H9 (cell line): Measurements from ENCODE around the gene NEUROD4. TPM values are rescaled to one million over a fixed set of nuclear protein-coding genes. Genes with fewer than 3 reads are reported as not detected.

ENCODE experiments used
- DNase-seq: peaks from one replicate; pipeline ENCODE4 v3.0.0-alpha.2; 2017
- H2AFZ ChIP-seq: one replicate; pipeline ENCODE4 v1.6.1; 2013; ENCODE audit warnings: mild to moderate bottlenecking, low read length, control low read depth, moderate library complexity
- H2AK5ac ChIP-seq: 2 replicates; pipeline ENCODE4 v1.6.1; 2013; ENCODE audit warnings: low read length, control low read depth, mixed read lengths; ENCODE audit not compliant: insufficient read length
- H2BK120ac ChIP-seq: one replicate; pipeline ENCODE4 v1.6.1; 2013; ENCODE audit warnings: low read depth, mild to moderate bottlenecking, low read length, control low read depth, inconsistent platforms; ENCODE audit not compliant: poor library complexity, severe bottlenecking
- H2BK12ac ChIP-seq: 2 replicates; pipeline ENCODE4 v1.6.1; 2013; ENCODE audit warnings: low read length, control low read depth, mixed read lengths, low read depth; ENCODE audit not compliant: insufficient read length
- H2BK15ac ChIP-seq: 2 replicates; pipeline ENCODE4 v1.6.1; 2013; ENCODE audit warnings: low read depth, low read length, control low read depth
- H2BK20ac ChIP-seq: one replicate; pipeline ENCODE4 v1.6.1; 2013; ENCODE audit warnings: low read depth, mild to moderate bottlenecking, low read length, control low read depth, inconsistent platforms; ENCODE audit not compliant: poor library complexity, severe bottlenecking
- H2BK5ac ChIP-seq: 2 replicates; pipeline ENCODE4 v1.6.1; 2013; ENCODE audit warnings: low read length, control low read depth, mixed read lengths; ENCODE audit not compliant: insufficient read length
- H3K14ac ChIP-seq: 2 replicates; pipeline ENCODE4 v1.6.1; 2013; ENCODE audit warnings: low read length, control low read depth; ENCODE audit not compliant: insufficient read depth
- H3K18ac ChIP-seq: 2 replicates; pipeline ENCODE4 v1.6.1; 2013; ENCODE audit warnings: low read depth, mild to moderate bottlenecking, mixed read lengths, low read length, control low read depth; ENCODE audit not compliant: insufficient read length
- H3K23ac ChIP-seq: 2 replicates; pipeline ENCODE4 v1.6.1; 2013; ENCODE audit warnings: low read length, control low read depth, mixed read lengths, low read depth; ENCODE audit not compliant: insufficient read length
- H3K23me2 ChIP-seq: 2 replicates; pipeline ENCODE4 v1.6.1; 2013; ENCODE audit warnings: low read depth, mild to moderate bottlenecking, mixed read lengths, low read length, control low read depth; ENCODE audit not compliant: insufficient read length, poor library complexity, severe bottlenecking
- H3K27ac ChIP-seq: 2 replicates; pipeline ENCODE4 v1.5.1; 2013; ENCODE audit warnings: low read length, control low read depth, mixed read lengths, low read depth; ENCODE audit not compliant: insufficient read length
- H3K27me3 ChIP-seq: 2 replicates; pipeline ENCODE4 v1.6.1; 2013; ENCODE audit warnings: low read length, control low read depth, inconsistent platforms; ENCODE audit not compliant: insufficient read depth
- H3K4ac ChIP-seq: 2 replicates; pipeline ENCODE4 v1.6.1; 2013; ENCODE audit warnings: low read depth, mild to moderate bottlenecking, control low read depth, inconsistent platforms, low read length, moderate library complexity
- H3K4me1 ChIP-seq: 2 replicates; pipeline ENCODE4 v1.6.1; 2013; ENCODE audit warnings: low read length, control low read depth, inconsistent platforms; ENCODE audit not compliant: insufficient read depth
- H3K4me2 ChIP-seq: 2 replicates; pipeline ENCODE4 v1.6.1; 2013; ENCODE audit warnings: low read length, control low read depth, mixed read lengths; ENCODE audit not compliant: insufficient read length, insufficient read depth
- H3K56ac ChIP-seq: 2 replicates; pipeline ENCODE4 v1.6.1; 2013; ENCODE audit warnings: low read depth, mild to moderate bottlenecking, mixed read lengths, low read length, control low read depth; ENCODE audit not compliant: insufficient read length
- H3K79me1 ChIP-seq: 2 replicates; pipeline ENCODE4 v1.6.1; 2013; ENCODE audit warnings: low read depth, mild to moderate bottlenecking, moderate library complexity, low read length, control low read depth, inconsistent platforms; ENCODE audit not compliant: insufficient read depth, poor library complexity, severe bottlenecking
- H3K79me2 ChIP-seq: 2 replicates; pipeline ENCODE4 v1.6.1; 2013; ENCODE audit warnings: low read length, control low read depth, inconsistent platforms; ENCODE audit not compliant: insufficient read depth
- H3K9ac ChIP-seq: 2 replicates; pipeline ENCODE4 v1.6.1; 2013; ENCODE audit warnings: low read length, control low read depth, mixed read lengths; ENCODE audit not compliant: insufficient read length; ENCODE audit errors: extremely low read depth
- H3K9me3 ChIP-seq: one replicate; pipeline ENCODE4 v1.6.1; 2013; ENCODE audit warnings: low read depth, low read length, inconsistent platforms; ENCODE audit not compliant: control insufficient read depth
- H3T11ph ChIP-seq: one replicate; pipeline ENCODE4 v1.6.1; 2013; ENCODE audit warnings: mild to moderate bottlenecking, low read length, control low read depth, inconsistent platforms
- H4K20me1 ChIP-seq: one replicate; pipeline ENCODE4 v1.6.1; 2013; ENCODE audit not compliant: control insufficient read depth, insufficient read length, insufficient read depth
- H4K5ac ChIP-seq: 2 replicates; pipeline ENCODE4 v1.6.1; 2013; ENCODE audit warnings: low read depth, mild to moderate bottlenecking, mixed read lengths, low read length, control low read depth; ENCODE audit not compliant: insufficient read length
- H4K8ac ChIP-seq: replicated peaks from 2 replicates; pipeline ENCODE4 v1.6.1; 2013; ENCODE audit warnings: low read length, control low read depth, mixed read lengths, low read depth; ENCODE audit not compliant: insufficient read length
- H4K91ac ChIP-seq: 2 replicates; pipeline ENCODE4 v1.6.1; 2013; ENCODE audit warnings: low read depth, mild to moderate bottlenecking, moderate library complexity, mixed read lengths, low read length, control low read depth; ENCODE audit not compliant: insufficient read length
- H3K27ac Mint-ChIP-seq, 3 experiments: 2 replicates in 2 of 3; 3 replicates in 1 of 3; pipeline ENCODE4 v1.8.0; 2020 to 2021; ENCODE audit warnings: mixed read lengths in 3 of 3, mild to moderate bottlenecking in 1 of 3, moderate library complexity in 1 of 3
- H3K27me3 Mint-ChIP-seq: 2 replicates; pipeline ENCODE4 v1.8.0; 2021; ENCODE audit warnings: low read depth, mild to moderate bottlenecking, moderate library complexity, mixed read lengths
- H3K36me3 Mint-ChIP-seq, 3 experiments: 2 replicates in 2 of 3; 3 replicates in 1 of 3; pipeline ENCODE4 v1.8.0; 2020 to 2021; ENCODE audit warnings: low read depth in 3 of 3, mixed read lengths in 3 of 3; ENCODE audit not compliant: insufficient read depth in 1 of 3
- H3K4me1 Mint-ChIP-seq, 2 experiments: 2 replicates each; pipeline ENCODE4 v1.8.0; 2020; ENCODE audit warnings: mixed read lengths in 2 of 2
- H3K4me3 Mint-ChIP-seq, 2 experiments: 2 replicates in 1 of 2; 3 replicates in 1 of 2; pipeline ENCODE4 v1.8.0; 2020 to 2021; ENCODE audit warnings: mild to moderate bottlenecking in 2 of 2, mixed read lengths in 2 of 2, moderate library complexity in 1 of 2
- H3K9me3 Mint-ChIP-seq, 2 experiments: 2 replicates in 1 of 2; 3 replicates in 1 of 2; pipeline ENCODE4 v1.8.0; 2020; ENCODE audit warnings: mild to moderate bottlenecking in 2 of 2, mixed read lengths in 2 of 2, moderate library complexity in 1 of 2
- CTCF ChIP-seq: fragments of 200-600 bp; sonication (generic); conservative IDR thresholded peaks from 3 replicates; pipeline ENCODE4 v1.8.0; 2021; ENCODE audit warnings: antibody characterized with exemption, mild to moderate bottlenecking
- WGBS: extraction: QIAGEN DNeasy Blood & Tissue Kit; methylation state at CpG from one replicate; pipeline ENCODE4 v1.1.7; 2013; ENCODE audit warnings: missing lambda C conversion rate, low lambda C conversion rate, mixed read lengths; ENCODE audit not compliant: insufficient read length; ENCODE audit errors: extremely low coverage; 5-methylcytosine and 5-hydroxymethylcytosine counted together
- total RNA-seq: library from RNA; stranded (reverse); gene quantifications from 2 replicates; pipeline ENCODE4 v1.2.1, GENCODE V29; 2021

NEUROD4 gene
- total RNA-seq, 1 experiment from 2014 or later: not detected

- DNase-seq: peak; percentile 43
- Mint-ChIP-seq H3K27ac (peak overlapping the region in 2 of 3 experiments; percentile 27 to 58; a peak in 3 of 7 replicates), H3K27me3 (peaks cover 16% of the 10 kb centered on the region), H3K36me3 (no peaks in the 10 kb centered on the region), H3K4me1 (peaks cover 27 to 31% of the 10 kb centered on the region in 2 experiments), H3K9me3 (no peaks in the 10 kb centered on the region; a peak in 1 of 5 replicates), H3K4me3 (no peak overlapping the region)
- H3K23ac ChIP-seq: no peak overlapping the region
- no peaks in the 10 kb centered on the region for H4K20me1 ChIP-seq
- no peak overlapping the region for H3K9ac ChIP-seq
- H4K5ac ChIP-seq: no peak overlapping the region
- peaks cover 4% of the 10 kb centered on the region; the same call in 1 of the 2 replicates for H3K4me1 ChIP-seq
- TF ChIP-seq CTCF: no peak
- H3K18ac ChIP-seq: no peak overlapping the region
- H2BK20ac ChIP-seq: no peak overlapping the region
- H3K79me2 ChIP-seq: no peaks in the 10 kb centered on the region
- H2BK15ac ChIP-seq: no peak overlapping the region
- H2AK5ac ChIP-seq: no peak overlapping the region
- no peaks in the 10 kb centered on the region for H3K23me2 ChIP-seq
- no peak overlapping the region for H3K27ac ChIP-seq
- H3K14ac ChIP-seq: no peak overlapping the region
- no peaks in the 10 kb centered on the region for H3K27me3 ChIP-seq
- no CpG with 5 or more reads among the region's 6 CpGs for WGBS
- no peak overlapping the region for H3T11ph ChIP-seq
- H3K4ac ChIP-seq: no peak overlapping the region
- peak overlapping the region; percentile 4 for H3K4me2 ChIP-seq
- no peak overlapping the region for H2BK12ac ChIP-seq
- no peak overlapping the region for H4K8ac ChIP-seq
- no peak overlapping the region for H2BK5ac ChIP-seq
- H3K9me3 ChIP-seq: no peaks in the 10 kb centered on the region
- H4K91ac ChIP-seq: no peak overlapping the region
- H3K56ac ChIP-seq: no peak overlapping the region
- H2BK120ac ChIP-seq: no peak overlapping the region
- no peaks in the 10 kb centered on the region for H3K79me1 ChIP-seq
- H2AFZ ChIP-seq: no peak overlapping the region
Observed at GRCh38 chr12:55044135-55044534, 24.4 kb downstream of the NEUROD4 start.
